ENCODE results near the gene TMPRSS6.

DNA sequence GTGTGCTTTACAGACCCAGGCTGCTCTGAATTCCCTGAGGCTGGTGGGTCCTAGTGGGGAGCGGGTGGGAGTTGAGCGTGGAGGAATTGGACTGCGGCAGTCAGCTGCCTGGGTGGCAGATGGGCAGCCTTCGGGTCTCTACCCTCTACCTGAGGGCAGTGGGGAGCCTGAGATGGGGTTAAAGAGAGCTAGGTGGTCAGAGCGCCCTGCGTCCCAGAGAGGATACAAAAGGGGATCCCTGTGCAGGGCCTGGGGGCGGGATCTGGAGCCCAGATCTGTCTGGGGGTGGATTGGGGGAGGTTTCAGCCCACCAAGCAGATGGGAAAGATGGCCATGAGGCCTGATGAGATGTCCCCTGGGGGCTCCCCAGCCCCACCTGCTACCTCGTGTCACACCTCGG is 39.8 kb downstream of the TMPRSS6 start:
- TF ChIP-seq TAF1 (IDR thresholded peaks at IDR 0.05; ENCODE audit: borderline replicate concordance, insufficient read depth, low read length) (no peak), POLR2AphosphoS5 (IDR thresholded peaks at IDR 0.05; ENCODE audit: low read depth, low read length) (no peak)
